Fibroblast of skin of left biceps (primary cell): ENCODE measurements around the gene IGLL5.
A peak's percentile ranks its signal among the peaks of the same experiment; 100 is the strongest.

Source experiments
- DNase-seq, 2 experiments: peaks; one replicate each; pipeline ENCODE4 v3.0.0-alpha.2; 2013; ENCODE audit warnings: low read depth in 2 of 2

IGLL5 gene

DNA sequence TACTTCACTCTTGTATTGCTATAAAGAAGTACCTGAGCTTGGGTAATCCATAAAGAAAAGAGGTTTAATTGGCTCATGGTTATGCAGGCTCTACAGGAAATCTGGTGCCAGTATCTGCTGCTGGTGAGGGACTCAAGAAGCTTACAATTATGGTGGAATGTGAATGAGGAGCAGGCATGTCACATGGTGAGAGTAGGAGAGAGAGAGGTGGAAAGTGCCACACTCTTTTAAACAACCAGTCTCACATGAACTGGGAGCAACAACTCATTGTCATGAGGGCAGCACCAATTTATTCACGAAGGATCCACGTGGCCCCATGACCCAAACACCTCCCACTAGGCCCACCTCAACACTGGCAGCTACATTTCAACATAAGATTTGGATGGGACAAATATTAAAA lies 24.6 kb upstream of the IGLL5 start:
- DNase-seq = no peak

DNA sequence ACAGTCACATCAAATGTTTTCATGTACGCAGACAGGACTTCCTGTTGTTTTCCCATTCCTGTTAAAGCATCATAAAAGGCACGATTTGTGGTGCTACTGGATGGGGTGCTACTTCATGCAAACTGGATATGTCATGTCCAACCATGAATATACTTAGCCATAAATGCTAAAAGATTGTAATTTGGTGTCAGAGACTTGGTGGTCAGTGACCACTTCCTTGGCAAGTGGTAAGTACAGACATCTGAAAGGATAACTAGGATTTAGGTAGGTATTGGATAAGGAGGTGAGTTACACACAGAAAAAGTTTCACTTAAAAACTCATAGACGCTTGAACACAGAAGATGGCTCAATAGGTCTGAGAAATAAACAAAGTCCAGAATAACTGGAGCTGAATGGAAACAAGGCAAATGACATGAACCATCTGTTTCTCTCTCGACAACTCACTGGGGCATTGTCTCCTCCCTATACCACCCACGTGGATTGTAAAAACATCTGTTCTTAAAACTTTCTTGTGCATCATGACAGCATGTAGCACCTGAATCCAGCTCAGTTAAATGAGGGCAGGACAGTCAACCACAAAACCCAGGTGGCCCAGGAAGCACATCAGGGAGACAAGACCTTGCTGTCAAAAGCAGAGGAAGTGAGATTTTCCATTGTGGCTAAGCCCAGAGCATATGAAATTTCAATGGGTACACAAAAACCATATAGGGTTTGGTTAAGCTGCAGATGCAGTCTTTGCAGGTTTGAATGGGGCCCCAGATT lies 22.1 kb upstream of the IGLL5 start:
- DNase-seq = no peak

DNA sequence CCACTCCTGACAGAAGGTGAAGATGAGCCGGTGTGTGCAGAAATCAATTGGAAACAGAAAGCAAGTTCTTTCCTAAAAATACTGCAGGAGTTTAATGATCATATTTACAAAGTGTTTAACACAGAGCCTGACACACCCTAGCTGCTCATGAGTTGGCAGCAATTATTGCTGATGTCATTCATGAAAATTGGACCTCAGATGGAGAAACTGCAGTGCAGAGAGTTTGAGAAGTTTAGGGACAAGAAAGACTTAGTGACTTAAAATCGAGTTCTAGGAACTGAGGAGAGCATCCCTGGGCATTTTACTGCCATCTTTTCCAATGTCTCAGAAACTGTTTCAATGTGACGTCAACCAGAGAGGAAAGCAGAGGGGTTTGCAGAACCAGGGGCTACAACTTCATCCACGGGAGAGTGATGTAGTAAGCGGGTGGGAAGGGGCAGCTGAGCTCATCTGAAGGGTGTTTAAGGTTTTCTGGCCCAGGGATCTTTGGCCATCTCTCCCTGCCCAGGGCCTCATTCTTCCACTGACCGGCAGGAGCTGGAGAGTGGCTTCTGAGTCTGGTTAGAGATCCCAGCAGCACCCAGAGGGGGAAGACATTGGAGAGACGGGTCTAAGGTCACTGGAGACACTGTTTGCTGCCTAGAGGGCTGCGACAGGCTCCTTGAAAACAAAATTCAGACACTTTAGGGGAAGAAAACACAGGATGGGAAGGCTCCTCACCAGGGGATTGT lies 21.1 kb upstream of the IGLL5 start:
- no peak for DNase-seq

DNA sequence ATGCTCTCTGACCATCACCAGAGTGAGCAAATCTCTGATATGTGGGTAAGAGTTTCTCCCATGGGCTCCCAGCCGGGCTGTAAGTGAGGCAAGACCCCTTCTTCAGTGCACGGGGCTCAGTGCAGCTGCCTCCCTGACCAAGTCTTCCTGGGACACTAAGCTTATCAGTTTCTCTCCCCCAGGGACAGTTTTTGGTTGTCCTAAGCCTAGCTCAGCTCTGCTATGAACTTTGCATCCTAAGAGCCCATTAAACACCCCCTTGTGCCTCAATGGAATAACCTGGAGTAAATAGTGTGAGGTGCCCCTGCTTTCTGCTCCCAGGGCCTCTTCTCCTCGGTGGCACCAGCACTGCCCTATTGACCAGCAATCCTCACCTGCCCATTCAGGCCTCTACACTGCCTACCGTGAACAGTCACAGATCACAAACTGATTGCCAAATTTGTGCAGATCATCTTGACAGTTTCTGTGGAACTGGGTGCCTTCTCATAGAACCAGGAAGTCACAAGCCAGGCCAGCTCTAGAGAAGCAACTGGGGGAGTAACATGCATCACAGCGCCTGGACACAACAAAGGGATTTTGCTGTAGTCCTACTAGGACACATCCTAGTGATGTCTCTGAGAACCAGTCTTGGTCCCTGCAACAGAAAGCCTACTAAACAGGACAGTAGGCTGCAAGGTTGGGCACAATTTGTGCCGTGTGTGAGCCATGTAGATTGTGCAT lies 19.5 kb upstream of the IGLL5 start:
- DNase-seq = no peak

DNA sequence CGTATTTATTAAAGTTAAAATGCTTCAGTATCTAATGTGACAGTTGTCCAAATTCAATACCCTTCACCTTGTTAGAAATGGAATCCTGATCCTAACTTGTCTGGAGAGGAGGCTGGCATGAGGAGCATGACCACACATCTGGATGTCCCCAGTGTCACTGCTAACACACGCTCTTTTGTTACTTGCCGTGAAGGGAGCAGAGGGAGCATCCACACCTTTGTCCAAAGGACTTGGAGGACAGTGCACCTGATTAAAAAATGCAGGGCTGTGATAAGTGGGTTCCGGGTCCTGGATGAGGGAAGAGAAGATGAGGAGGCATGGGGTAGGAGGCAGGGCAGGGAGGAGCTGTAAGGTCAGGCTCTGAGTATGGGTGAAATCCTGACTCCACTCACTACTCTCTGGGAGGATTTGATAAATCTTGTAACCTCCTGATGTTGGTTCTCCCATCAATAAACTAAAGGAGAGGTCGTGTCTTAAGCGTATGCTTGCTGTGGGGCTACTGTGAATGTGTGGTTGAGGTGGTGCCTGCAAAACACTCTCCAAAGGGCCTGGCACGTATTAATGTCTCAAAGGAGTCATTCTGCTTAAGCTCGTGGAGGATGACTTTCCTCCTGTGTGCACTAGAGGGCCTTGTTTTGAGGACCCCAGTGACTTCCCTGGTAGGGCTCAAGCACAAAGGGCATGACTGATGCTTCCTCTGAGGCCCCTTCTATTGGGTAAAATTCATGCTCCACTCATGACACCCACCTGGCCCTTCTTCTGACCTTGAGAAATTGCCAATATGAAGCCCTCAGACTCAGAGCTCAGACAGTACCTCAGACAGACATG lies 16.8 kb upstream of the IGLL5 start:
- no peak for DNase-seq

DNA sequence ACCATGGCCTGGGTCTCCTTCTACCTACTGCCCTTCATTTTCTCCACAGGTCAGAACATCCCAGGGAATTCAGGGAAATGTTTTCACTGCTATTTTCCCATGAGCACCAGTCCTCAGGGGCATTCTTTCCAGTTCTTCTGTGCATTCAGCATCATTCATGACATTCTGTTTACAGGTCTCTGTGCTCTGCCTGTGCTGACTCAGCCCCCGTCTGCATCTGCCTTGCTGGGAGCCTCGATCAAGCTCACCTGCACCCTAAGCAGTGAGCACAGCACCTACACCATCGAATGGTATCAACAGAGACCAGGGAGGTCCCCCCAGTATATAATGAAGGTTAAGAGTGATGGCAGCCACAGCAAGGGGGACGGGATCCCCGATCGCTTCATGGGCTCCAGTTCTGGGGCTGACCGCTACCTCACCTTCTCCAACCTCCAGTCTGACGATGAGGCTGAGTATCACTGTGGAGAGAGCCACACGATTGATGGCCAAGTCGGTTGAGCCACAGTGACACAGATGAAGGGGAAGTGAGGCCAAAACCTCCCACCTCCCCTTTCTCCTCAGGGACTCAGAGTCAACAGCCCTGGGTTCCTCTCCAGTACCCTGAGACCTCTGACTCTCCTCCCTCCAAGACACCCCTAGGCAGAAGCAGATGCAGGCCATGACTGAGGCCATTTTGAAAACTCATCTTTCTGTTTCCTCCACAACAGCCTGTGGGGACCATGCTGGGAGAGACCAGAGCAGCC lies 15.9 kb upstream of the IGLL5 start:
- DNase-seq = no peak

DNA sequence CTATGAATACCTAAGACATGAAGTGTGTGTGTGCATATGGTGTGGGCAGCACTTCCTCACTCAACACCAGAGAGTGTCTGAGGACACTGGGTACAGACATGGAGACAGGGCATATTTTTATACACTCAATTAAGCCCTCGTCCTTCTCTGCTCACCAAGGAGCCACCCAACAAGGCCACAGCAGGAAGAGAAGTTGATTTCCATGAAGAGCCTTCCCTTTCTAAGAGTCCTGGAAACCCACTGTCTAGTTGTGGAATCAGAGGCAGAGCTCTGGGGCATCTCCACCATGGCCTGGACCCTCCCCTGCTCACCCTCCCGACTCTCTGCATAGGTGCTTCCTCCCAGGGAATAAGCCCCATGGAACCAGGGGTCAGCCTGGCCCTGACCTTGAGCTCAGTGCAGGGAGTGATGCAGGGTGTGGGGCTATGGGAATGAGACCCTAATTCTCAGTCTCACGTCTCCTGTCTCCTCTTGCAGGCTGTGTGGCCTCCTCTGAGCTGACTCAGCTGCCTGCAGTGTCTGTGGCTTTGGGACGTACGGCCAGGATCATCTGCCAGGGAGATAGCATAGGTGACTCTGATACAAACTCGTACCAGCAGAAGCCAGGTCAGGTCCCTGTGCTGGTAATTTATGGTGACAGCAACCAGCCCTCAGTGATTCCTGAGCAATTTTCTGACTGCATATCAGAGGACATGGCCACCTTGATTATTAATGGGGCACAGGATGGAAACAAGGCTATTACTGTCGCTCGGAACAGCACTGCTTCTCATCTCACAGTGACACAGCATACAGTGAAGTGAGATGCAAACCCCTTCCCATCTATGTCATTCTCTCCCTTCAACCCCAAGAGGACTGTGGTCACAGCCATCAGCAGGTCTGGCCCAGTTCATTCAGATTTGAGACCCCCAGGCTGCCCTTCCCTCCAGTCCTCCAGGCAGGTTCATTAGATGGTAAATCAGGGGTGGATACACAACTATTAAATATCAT lies 14.6 kb upstream of the IGLL5 start:
- no peak for DNase-seq

DNA sequence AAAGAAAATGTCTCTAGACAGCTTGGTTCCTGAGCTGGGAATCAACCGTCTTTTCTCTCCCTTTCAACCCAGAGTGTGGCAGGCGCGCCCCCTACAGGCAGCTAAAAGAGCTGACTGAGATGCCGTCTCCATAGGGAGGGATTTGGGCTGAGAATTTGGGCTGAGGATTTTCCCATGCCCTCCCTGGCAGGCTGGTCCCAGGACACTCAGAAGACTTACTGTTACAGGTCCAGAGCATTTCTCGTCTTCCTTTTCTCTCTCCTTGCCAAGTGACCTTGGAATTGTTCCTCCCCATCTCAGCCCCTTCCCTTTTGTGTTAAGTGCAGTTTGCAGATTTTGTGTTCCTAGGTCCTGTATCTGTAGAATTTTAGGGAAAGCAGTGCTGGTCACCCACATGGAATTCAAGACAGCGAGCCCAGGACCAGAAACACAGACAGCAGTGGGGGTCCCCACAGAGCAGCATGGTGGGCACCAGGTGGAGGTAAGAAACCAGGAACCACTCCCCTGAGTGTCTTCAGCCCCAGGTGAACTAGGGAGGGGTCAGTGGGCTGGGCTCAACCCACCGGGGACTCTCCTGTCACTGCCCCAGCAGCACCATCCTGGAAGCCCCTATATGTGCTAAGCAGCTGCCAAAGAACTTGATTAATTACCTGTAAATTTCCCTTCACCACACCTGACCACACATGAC lies 9.9 kb upstream of the IGLL5 start:
- peak; percentile 3 to 12 for DNase-seq

DNA sequence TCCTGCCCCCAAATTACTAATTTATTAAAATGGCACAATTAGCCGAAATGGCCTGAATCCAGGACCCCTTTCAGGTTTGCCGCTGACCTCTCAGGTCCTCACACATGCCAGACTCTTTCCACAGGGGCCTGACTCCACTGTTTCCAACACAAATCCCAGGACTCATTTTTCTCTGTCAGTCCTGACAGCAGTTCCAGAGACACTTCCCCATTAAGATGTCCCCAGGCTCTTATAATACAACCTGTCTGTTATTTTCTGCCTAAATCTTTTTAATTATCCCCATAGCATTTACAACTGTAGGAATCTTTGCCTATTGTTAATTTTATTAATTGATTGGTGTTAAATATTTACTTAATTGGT lies 9.4 kb upstream of the IGLL5 start:
- DNase-seq = no peak

DNA sequence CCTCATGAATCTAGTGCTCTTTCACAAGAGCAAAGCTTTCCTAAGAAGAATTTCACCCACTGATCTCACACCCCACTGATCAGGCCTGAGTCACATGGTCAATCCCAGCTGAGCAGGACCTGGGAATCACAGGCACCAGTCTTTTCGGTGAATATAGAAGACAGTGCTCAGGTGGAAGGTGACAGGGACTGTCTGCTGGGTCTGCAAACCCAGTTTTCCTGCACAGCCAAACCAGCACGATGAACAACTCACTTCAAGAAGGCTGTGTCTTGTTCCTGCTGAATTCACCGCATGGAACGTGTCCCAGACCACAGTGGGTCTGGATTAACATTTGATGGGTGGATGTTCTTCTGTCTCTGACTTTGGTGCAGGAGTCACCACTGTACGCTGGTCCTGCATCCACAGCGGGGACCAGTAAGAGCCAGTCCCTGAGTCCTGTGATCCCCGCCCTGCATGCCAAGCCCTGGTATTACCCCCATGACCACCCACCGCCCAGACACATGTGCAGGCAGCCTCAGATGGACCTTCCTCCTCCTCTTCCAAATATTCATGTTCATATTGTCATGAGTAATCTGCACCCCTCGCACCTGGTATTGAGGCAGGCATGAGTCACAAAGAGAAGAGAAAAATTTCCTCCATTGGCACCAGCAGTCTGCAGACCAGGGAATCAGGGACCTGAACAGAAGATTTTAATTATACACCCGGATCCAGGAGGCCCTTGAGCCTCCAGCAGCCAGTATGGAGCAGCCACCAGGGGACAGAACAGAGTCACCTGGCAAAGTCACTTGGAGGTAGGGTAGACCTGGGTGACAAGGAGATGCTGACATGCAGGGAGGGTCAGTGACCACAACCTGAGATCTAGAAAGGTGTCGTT lies 8.6 kb upstream of the IGLL5 start:
- no peak for DNase-seq

DNA sequence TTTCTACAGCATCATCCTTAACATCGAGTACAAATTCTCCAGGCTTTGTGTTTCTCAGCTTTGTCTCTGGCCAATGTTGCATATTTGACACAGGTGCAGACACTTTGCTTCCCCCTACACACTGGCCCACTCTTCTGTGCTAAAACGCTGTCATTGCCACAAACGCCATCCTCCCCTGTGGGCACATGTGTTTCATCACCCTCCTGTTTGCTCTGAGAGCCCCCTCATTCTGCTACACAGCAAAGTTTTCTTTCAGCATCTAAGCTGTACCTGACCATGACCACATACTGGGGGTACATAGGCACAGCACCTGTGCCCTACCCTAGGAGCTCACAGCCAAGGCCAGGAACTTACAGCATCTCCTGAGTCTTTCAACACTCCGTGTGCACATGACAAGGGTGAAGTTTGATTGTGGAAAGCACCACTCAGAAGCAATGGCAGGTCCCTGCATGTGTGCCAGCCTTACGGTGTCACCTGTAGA lies 7.9 kb upstream of the IGLL5 start:
- no peak for DNase-seq

DNA sequence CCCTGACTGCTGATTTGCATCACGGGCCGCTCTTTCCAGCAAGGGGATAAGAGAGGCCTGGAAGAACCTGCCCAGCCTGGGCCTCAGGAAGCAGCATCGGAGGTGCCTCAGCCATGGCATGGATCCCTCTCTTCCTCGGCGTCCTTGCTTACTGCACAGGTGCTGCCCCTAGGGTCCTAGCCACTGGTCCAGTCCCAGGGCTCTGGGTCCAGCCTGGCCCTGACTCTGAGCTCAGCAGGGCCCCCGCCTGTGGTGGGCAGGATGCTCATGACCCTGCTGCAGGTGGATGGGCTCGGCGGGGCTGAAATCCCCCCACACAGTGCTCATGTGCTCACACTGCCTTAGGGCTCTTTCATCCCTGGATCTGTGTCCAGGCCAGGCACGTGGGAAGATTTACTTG lies 7.0 kb upstream of the IGLL5 start:
- no peak for DNase-seq

DNA sequence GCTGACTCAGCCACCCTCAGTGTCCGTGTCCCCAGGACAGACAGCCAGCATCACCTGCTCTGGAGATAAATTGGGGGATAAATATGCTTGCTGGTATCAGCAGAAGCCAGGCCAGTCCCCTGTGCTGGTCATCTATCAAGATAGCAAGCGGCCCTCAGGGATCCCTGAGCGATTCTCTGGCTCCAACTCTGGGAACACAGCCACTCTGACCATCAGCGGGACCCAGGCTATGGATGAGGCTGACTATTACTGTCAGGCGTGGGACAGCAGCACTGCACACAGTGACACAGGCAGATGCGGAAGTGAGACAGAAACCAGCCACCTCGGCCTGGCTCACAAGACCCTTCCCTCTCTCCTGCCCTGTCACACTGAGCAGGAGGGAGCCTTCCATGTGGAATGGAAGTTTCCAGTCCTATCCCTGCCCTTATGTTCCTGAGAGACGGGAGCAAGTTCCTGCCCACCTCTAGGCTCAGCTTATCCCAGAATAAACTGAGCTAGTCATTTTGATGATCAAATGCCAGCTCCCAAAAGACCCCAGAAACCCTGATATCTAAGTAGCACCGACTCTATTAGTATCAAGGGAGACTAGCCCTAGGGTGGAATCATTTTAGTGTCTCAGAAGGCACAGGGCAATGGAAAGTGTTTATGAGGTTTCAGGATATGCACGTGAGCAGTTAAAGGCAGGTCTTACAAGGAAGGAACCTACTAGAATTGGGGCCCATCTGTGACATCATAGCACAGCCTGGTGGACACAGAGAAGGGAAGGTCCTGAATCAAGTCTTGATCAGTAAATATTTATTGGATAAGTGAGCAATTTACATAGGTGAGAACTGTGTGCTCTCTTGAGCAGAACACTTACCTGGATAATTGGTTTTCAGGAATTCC lies 6.3 kb upstream of the IGLL5 start:
- DNase-seq = no peak

DNA sequence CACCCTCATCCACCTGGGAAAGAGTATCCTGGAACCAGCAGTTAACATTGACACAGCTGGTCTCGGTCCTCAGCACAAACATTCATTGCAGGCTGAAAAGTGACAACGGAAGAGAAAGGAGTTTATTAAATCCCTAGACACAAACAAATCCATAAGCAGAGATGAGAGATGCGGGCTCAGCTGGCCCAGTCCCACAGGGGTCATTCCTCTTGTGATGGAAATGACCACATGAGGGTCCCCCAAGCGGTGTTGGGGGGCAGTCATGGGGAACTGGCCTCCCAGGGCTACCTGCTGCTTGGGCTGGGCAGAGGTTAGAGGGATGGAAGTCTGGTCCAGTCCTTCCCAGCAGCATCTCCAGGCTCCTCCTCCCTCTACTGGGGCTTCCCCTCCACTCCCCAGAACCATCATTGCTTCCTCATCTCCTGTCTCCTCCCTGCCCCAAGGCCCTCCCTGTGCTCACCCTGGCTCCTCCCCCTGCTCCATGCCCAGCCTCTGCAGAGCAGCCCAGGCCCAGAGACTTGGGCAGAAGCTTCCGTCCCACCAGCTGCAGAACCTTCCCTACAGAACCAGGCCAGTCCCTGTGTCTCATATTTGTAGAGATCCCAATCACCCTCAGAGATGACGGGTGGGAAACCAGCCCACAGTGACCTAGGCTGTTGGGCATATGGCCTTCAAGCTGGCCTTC lies 5.4 kb upstream of the IGLL5 start:
- no peak for DNase-seq

DNA sequence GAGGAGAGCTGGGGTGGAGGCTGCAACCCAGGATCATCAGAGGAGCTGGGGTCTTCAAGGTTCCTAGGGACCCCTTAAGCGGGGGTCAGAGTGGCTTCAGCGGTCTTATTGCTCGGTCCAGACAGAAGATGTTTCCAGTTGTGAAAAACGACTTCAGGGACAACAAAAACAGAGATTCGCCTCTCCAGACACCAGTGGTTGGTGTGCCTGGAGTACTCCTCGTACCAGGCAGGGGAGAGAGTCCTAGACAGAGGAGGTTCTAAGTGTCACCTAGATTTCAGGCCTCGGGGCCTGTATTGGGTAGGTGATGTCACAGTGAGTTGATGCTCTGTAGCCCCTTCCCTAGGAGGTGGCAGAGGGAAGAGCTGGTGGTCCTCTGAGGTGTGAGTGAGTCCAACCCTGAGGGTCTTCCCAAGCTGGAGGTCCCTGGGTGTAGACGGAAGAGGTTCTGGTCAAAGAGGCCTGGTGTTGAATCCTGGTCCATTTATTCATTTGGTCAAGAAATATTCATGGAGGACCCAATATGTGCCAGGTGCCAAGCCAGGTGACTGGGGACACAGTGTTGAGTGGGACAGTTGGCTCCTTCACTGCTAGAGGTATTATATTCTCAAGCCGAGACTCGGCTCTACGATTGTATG lies 4.4 kb upstream of the IGLL5 start:
- no peak for DNase-seq
